ENCODE results near the gene ABCF3.

ABCF3 gene

DNA sequence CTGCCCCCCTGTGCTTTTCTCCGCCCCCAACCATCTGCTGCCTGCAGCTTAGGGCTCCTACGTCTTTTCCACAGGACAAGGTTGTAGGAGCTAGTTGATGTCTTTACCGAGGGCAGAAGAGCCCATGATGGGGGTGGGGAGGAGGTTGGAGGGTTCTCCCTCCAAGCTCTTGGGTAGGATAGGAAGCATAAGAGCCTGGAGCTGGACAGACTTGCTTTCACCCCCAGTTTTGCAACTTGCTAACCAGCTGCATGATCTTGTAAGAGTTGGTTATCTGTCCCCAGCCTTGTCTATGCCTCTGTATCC lies 856 bp downstream of the ABCF3 start:
- DNase-seq (ENCODE audit: low read depth), result no peak
- TF ChIP-seq, protein P1, sequence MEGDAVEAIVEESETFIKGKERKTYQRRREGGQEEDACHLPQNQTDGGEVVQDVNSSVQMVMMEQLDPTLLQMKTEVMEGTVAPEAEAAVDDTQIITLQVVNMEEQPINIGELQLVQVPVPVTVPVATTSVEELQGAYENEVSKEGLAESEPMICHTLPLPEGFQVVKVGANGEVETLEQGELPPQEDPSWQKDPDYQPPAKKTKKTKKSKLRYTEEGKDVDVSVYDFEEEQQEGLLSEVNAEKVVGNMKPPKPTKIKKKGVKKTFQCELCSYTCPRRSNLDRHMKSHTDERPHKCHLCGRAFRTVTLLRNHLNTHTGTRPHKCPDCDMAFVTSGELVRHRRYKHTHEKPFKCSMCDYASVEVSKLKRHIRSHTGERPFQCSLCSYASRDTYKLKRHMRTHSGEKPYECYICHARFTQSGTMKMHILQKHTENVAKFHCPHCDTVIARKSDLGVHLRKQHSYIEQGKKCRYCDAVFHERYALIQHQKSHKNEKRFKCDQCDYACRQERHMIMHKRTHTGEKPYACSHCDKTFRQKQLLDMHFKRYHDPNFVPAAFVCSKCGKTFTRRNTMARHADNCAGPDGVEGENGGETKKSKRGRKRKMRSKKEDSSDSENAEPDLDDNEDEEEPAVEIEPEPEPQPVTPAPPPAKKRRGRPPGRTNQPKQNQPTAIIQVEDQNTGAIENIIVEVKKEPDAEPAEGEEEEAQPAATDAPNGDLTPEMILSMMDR (IDR thresholded peaks at IDR 0.05; ENCODE audit: low read depth, low read length, missing control alignments), result no peak
- H3K4me3 ChIP-seq (ENCODE audit: low read depth, low read length), result peak overlapping the region; percentile 83

DNA sequence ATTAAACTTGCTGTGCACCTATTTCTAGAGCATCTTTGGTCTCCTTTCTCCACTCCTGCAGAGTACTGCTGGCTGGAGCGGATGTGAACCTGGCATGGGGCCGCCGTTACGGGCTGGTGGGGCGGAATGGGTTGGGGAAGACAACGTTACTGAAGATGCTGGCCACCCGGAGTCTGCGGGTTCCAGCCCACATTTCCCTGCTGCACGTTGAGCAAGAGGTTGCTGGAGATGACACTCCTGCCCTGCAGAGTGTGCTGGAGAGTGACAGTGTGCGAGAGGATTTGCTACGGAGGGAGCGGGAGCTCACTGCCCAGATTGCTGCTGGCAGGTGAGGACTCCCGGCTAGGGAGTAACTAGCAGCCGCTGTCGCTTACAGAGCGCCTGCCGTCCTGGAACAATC lies 2.1 kb downstream of the ABCF3 start:
- TF ChIP-seq, protein P1 (IDR thresholded peaks at IDR 0.05; ENCODE audit: low read depth, low read length, missing control alignments), result no peak
- no peak overlapping the region for H3K4me3 ChIP-seq (ENCODE audit: low read depth, low read length)
- DNase-seq (ENCODE audit: low read depth), result no peak

DNA sequence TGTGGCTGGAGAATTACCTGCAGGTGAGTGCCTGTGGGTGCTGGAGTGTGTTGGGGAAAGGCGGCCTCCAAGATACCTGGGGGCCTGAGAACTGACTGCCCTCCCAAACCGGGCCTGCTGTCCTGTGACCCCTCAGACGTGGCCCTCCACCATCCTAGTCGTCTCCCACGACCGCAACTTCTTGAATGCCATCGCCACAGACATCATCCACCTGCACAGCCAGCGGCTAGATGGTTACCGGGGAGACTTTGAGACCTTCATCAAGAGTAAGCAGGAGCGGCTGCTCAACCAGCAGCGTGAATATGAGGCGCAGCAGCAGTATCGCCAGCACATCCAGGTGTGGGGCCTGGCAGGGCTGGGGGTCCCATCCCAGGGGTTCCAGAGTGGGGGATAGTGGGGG lies 3.4 kb downstream of the ABCF3 start:
- no peak overlapping the region for H3K4me3 ChIP-seq (ENCODE audit: low read depth, low read length)
- TF ChIP-seq, protein P1 (IDR thresholded peaks at IDR 0.05; ENCODE audit: low read depth, low read length, missing control alignments), result no peak
- DNase-seq (ENCODE audit: low read depth), result no peak

DNA sequence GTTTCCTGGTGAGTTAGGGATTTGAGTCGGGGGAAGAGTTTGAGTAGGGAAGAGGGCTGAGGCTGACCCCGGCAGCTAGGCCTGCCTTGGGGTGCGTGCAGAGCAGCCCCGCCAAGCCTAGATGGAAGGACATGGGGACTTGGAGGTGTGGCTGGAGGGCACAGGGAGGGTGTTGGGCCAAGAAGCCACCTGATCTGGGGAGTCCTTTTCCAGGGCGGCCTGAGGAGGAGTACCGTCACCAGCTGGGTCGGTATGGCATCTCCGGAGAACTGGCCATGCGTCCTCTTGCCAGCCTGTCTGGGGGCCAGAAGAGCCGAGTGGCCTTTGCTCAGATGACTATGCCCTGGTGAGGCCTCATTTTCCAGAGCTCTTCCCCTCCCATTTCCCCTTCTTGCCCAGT lies 6.9 kb downstream of the ABCF3 start:
- DNase-seq (ENCODE audit: low read depth), result no peak
- no peak overlapping the region for H3K4me3 ChIP-seq (ENCODE audit: low read depth, low read length)
- TF ChIP-seq, protein P1 (IDR thresholded peaks at IDR 0.05; ENCODE audit: low read depth, low read length, missing control alignments), result no peak

DNA sequence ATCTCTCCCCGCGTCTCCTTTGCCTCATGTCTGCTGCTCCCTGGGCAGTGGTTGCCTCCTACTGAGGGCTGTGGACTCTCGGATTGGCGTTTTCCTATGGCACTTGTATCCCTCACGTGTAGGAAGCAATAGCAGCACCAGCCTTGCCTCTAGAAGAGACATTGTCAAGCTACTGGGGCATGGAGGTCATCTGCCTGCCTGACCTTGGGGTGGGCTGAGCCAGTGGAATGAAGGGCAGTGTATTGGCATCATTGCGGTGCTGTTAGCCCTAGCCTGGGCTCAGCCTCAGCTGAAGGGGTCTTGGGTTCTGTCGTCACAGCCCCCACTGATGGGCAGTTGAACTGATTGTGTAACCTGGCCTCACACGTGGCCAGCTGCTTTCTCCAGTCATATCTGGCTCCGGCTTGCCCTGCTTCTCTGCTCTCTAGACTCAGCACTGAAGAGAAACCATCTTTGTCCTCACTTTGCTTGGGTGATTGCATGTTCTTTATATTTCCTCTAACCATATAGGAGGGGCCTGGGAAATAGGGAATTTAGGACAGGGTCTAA lies 8.1 kb downstream of the ABCF3 start:
- no peak overlapping the region for H3K4me3 ChIP-seq (ENCODE audit: low read depth, low read length)
- DNase-seq (ENCODE audit: low read depth), result no peak
- TF ChIP-seq, protein P1 (IDR thresholded peaks at IDR 0.05; ENCODE audit: low read depth, low read length, missing control alignments), result no peak

DNA sequence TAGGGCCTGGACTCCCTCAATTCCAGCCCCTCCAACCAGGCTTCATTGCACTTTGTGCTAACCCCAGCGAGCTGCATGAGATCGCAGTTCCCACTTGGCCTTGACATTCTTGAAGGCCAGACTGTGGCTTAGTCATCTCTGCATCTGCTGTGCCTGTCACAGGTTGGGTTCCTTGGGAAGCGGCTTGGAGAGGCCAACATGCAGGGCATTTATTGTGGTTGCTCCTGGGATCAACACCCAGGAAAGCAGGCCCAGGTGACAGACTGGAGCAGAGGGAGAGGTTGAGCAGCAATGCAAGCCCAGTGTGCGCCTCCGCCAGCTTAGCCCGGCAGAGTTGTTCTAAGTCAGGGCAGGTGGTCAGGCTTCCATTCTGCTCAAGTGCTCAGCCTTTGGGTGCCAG lies 10.5 kb downstream of the ABCF3 start:
- no peak for DNase-seq (ENCODE audit: low read depth)

DNA sequence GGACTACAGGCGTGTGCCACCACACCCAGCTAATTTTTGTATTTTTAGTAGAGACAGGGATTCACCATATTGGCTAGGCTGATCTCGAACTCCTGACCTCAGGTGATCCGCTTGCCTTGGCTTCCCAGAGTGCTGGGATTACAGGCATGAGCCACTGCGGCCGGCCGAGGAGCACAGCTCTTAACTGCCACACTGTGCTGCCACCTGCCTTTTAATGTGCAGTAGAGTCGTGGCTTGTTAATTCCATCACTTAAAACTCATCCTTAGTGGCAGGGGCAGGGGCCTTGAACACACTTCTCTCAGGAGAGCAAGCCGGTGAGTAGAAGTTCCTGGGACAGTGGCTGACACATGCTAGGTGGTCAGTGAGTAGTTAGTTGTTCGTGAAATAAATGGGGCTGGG lies 12.5 kb downstream of the ABCF3 start:
- TF ChIP-seq, protein P1 (IDR thresholded peaks at IDR 0.05; ENCODE audit: low read depth, low read length, missing control alignments), result no peak
- no peak for DNase-seq (ENCODE audit: low read depth)
- no peak overlapping the region for H3K4me3 ChIP-seq (ENCODE audit: low read depth, low read length)

More for the DNA sequence above, 10.5 kb downstream of the ABCF3 start:
- TF ChIP-seq, protein P1 (IDR thresholded peaks at IDR 0.05; ENCODE audit: low read depth, low read length, missing control alignments), result no peak
- H3K4me3 ChIP-seq (ENCODE audit: low read depth, low read length), result no peak overlapping the region
